Measurements from ENCODE around the gene PROSER1. TPM values are rescaled to one million over a fixed set of nuclear protein-coding genes. Genes with fewer than 3 reads are reported as not detected.
A peak's percentile ranks its signal among the peaks of the same experiment; 100 is the strongest.

PROSER1 gene
- total and polyA plus RNA-seq, 9 of the 15 experiments (the other 6 are each of a cell fraction or from before 2014, with no cell fraction given) = 9.2 to 36.2 (median 10.4) TPM

DNA sequence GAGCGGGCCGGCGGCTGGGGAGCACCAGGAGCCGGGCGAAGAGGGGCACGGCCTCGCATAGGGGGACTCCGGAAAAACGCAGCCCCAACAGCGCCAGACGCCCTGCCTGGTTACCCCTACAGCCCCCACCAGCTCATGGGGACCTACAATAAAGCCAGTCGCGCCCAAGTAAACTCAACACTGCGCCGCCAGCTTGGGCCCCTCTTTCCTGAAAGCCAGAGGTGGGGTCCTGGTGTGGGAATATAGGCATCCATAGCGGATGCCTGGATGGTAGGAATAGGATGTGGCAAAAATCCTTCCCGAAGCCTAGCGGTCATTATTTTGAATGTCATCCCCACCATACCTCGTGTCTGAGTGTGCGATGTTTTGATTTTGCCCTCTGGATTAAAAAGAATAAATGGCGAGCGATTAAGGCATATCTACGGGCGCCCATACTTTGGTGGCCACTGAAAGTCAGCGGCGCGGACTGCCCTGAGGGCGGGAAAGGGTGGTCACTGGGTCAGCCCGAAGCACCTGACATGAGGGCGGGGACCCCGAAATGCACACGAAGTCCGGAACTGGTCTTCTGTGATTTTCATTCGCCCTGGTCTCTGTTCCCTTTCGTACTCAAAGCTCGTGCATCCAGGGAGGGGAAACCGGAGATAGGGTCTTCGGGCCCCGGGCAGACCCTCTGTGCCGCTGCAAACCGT, at the start of gene PROSER1, which contains the start of gene NHLRC3 (continued):
- TF ChIP-seq ZNF324 (CRISPR knock-in tag; IDR thresholded peaks at IDR 0.05) (no peak), JUND (IDR thresholded peaks at IDR 0.05; ENCODE audit: borderline replicate concordance, low read depth, low read length) (0 out of 2 replicates have a peak, but pooled peaks have one; percentile 7), JUND (tag; IDR thresholded peaks at IDR 0.05; ENCODE audit: borderline replicate concordance, low read depth, low read length) (no peak), ZFP36 (IDR thresholded peaks at IDR 0.05; ENCODE audit: low read depth, low read length, partially characterized antibody) (no peak), KLF13 (tag; IDR thresholded peaks at IDR 0.05; ENCODE audit: borderline replicate concordance, low read depth) (no peak; the same call in 1 of the 2 replicates), POLR3G (IDR thresholded peaks at IDR 0.05; ENCODE audit: extremely low read depth, insufficient read length, insufficient replicate concordance) (no peak), KLF10 (CRISPR knock-in tag; IDR thresholded peaks at IDR 0.05) (no peak), HMG20B (CRISPR knock-in tag; IDR thresholded peaks at IDR 0.05) (no peak), PTBP1 (IDR thresholded peaks at IDR 0.05; ENCODE audit: low read depth, low read length) (no peak), NRF1 (conservative IDR thresholded peaks at IDR 0.05 in 1 of 2, IDR thresholded peaks at IDR 0.05 in 1 of 2) (peak in 1 of 2 experiments; percentile 33; a peak in 1 of 4 replicates), BDP1 (IDR thresholded peaks at IDR 0.05; ENCODE audit: insufficient read depth, insufficient read length) (no peak), ARID2 (IDR thresholded peaks at IDR 0.05) (no peak), ZNF778 (CRISPR knock-in tag; IDR thresholded peaks at IDR 0.05) (no peak), SMARCE1 (IDR thresholded peaks at IDR 0.05) (no peak), ZNF76 (CRISPR knock-in tag; IDR thresholded peaks at IDR 0.05; ENCODE audit: borderline replicate concordance) (no peak), ELF4 (CRISPR knock-in tag; IDR thresholded peaks at IDR 0.05) (no peak), NCOA2 (IDR thresholded peaks at IDR 0.05; ENCODE audit: partially characterized antibody in 2 of 2) (peak in 1 of 2 experiments; percentile 97), RHOXF2B (CRISPR knock-in tag; conservative IDR thresholded peaks at IDR 0.05) (no peak)
- TF ChIP-seq, protein P1, sequence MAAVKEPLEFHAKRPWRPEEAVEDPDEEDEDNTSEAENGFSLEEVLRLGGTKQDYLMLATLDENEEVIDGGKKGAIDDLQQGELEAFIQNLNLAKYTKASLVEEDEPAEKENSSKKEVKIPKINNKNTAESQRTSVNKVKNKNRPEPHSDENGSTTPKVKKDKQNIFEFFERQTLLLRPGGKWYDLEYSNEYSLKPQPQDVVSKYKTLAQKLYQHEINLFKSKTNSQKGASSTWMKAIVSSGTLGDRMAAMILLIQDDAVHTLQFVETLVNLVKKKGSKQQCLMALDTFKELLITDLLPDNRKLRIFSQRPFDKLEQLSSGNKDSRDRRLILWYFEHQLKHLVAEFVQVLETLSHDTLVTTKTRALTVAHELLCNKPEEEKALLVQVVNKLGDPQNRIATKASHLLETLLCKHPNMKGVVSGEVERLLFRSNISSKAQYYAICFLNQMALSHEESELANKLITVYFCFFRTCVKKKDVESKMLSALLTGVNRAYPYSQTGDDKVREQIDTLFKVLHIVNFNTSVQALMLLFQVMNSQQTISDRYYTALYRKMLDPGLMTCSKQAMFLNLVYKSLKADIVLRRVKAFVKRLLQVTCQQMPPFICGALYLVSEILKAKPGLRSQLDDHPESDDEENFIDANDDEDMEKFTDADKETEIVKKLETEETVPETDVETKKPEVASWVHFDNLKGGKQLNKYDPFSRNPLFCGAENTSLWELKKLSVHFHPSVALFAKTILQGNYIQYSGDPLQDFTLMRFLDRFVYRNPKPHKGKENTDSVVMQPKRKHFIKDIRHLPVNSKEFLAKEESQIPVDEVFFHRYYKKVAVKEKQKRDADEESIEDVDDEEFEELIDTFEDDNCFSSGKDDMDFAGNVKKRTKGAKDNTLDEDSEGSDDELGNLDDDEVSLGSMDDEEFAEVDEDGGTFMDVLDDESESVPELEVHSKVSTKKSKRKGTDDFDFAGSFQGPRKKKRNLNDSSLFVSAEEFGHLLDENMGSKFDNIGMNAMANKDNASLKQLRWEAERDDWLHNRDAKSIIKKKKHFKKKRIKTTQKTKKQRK (IDR thresholded peaks at IDR 0.05; ENCODE audit: borderline replicate concordance, low read depth, low read length) = no peak
- TF ChIP-seq, protein P2, sequence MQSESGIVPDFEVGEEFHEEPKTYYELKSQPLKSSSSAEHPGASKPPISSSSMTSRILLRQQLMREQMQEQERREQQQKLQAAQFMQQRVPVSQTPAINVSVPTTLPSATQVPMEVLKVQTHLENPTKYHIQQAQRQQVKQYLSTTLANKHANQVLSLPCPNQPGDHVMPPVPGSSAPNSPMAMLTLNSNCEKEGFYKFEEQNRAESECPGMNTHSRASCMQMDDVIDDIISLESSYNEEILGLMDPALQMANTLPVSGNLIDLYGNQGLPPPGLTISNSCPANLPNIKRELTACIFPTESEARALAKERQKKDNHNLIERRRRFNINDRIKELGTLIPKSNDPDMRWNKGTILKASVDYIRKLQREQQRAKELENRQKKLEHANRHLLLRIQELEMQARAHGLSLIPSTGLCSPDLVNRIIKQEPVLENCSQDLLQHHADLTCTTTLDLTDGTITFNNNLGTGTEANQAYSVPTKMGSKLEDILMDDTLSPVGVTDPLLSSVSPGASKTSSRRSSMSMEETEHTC (IDR thresholded peaks at IDR 0.05) = no peak
- TF ChIP-seq, protein P3, sequence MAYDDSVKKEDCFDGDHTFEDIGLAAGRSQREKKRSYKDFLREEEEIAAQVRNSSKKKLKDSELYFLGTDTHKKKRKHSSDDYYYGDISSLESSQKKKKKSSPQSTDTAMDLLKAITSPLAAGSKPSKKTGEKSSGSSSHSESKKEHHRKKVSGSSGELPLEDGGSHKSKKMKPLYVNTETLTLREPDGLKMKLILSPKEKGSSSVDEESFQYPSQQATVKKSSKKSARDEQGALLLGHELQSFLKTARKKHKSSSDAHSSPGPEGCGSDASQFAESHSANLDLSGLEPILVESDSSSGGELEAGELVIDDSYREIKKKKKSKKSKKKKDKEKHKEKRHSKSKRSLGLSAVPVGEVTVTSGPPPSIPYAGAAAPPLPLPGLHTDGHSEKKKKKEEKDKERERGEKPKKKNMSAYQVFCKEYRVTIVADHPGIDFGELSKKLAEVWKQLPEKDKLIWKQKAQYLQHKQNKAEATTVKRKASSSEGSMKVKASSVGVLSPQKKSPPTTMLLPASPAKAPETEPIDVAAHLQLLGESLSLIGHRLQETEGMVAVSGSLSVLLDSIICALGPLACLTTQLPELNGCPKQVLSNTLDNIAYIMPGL (CRISPR knock-in tag; IDR thresholded peaks at IDR 0.05) = no peak
